Measurements from ENCODE around the gene OR5K1. TPM values are rescaled to one million over a fixed set of nuclear protein-coding genes. Genes with fewer than 3 reads are reported as not detected.

OR5K1 gene
- total and polyA plus RNA-seq, 7 experiments from 2014 or later, result not detected

- CTCF ChIA-PET, result interaction anchor here (0.6 kb wide), 1 partner anchor 1729 kb away, joined by 5 read pairs; no protein-coding TSS in a partner anchor
- no peaks in the 10 kb centered on the region for H3K27me3 ChIP-seq (ENCODE audit: control insufficient read depth in 2 of 2, insufficient read depth in 2 of 2, low read length in 2 of 2)
- H3K27ac Mint-ChIP-seq, result no peak within 1 kb of the TSS
Observed at GRCh38 chr3:98497381-98497780, 34.4 kb downstream of the OR5K1 start, which contains the start of gene OR5K2. OR5K2 (plus strand) TSS chr3:98497681; CDS start chr3:98497681, 0 bp downstream.

GRCh38 chr3:98500019-98500418, 37.0 kb downstream of the OR5K1 start:
- no peak for DNase-seq
- no peaks in the 10 kb centered on the region for H3K36me3 ChIP-seq (ENCODE audit: control insufficient read depth in 2 of 3, insufficient read depth in 3 of 3, low read length in 3 of 3)

More at GRCh38 chr3:98497381-98497780, 34.4 kb downstream of the OR5K1 start, which contains the start of gene OR5K2:
- Histone ChIP-seq H3K9me3 (ENCODE audit: control insufficient read depth in 2 of 3, low read length in 3 of 3) (no peaks in the 10 kb centered on the region), H3K4me1 (ENCODE audit: control insufficient read depth in 2 of 2, insufficient read depth in 2 of 2, low read length in 2 of 2) (no peaks in the 10 kb centered on the region), H3K36me3 (ENCODE audit: control insufficient read depth in 2 of 3, insufficient read depth in 3 of 3, low read length in 3 of 3) (no peaks in the 10 kb centered on the region), H3K27ac (ENCODE audit: low read depth, low read length) (no peak within 1 kb of the TSS), H3K4me3 (ENCODE audit: low read length) (no peak within 1 kb of the TSS)
- Mint-ChIP-seq H3K9me3 (peaks cover 0 to 2% (median 0%) of the 10 kb centered on the region in 11 donors), H3K4me1 (no peaks in the 10 kb centered on the region), H3K36me3 (peaks cover 0 to 11% (median 0%) of the 10 kb centered on the region in 5 donors), H3K4me3 (no peak within 1 kb of the TSS), H3K27me3 (peaks cover 0 to 24% (median 6%) of the 10 kb centered on the region in 5 donors)
- intact Hi-C loops (cut with micrococcal nuclease), result no loop called here
- POLR2A ChIA-PET, result no interaction called here
- no peak for DNase-seq
- ATAC-seq, result no peak

GRCh38 chr3:98501270-98501669, 38.3 kb downstream of the OR5K1 start:
- Histone ChIP-seq H3K27me3 (ENCODE audit: control insufficient read depth in 2 of 2, insufficient read depth in 2 of 2, low read length in 2 of 2) (no peaks in the 10 kb centered on the region), H3K4me3 (ENCODE audit: low read length) (no peak overlapping the region), H3K36me3 (ENCODE audit: control insufficient read depth in 2 of 3, insufficient read depth in 3 of 3, low read length in 3 of 3) (no peaks in the 10 kb centered on the region), H3K27ac (ENCODE audit: low read depth, low read length) (no peak overlapping the region), H3K9me3 (ENCODE audit: control insufficient read depth in 2 of 3, low read length in 3 of 3) (no peaks in the 10 kb centered on the region), H3K4me1 (ENCODE audit: control insufficient read depth in 2 of 2, insufficient read depth in 2 of 2, low read length in 2 of 2) (no peaks in the 10 kb centered on the region)
- CTCF ChIA-PET, result no interaction called here
- peaks cover 0 to 2% (median 0%) of the 10 kb centered on the region in 11 donors for H3K9me3 Mint-ChIP-seq
- H3K27ac Mint-ChIP-seq, result peak overlapping the region in 1 of 9 donors; percentile 74
- H3K4me3 Mint-ChIP-seq, result no peak overlapping the region
- H3K27me3 Mint-ChIP-seq, result peaks cover 0 to 3% (median 0%) of the 10 kb centered on the region in 5 donors
- no peak for DNase-seq
- intact Hi-C loops (cut with micrococcal nuclease), result no loop called here
- ATAC-seq, result no peak
- peaks cover 0 to 27% (median 4%) of the 10 kb centered on the region in 5 donors for H3K36me3 Mint-ChIP-seq
- H3K4me1 Mint-ChIP-seq, result peaks cover 0 to 6% (median 0%) of the 10 kb centered on the region in 7 donors
- POLR2A ChIA-PET, result no interaction called here

More at GRCh38 chr3:98500019-98500418, 37.0 kb downstream of the OR5K1 start:
- peaks cover 0 to 3% (median 0%) of the 10 kb centered on the region in 5 donors for H3K27me3 Mint-ChIP-seq
- Histone ChIP-seq H3K9me3 (ENCODE audit: control insufficient read depth in 2 of 3, low read length in 3 of 3) (no peaks in the 10 kb centered on the region), H3K4me3 (ENCODE audit: low read length) (no peak overlapping the region), H3K27ac (ENCODE audit: low read depth, low read length) (no peak overlapping the region), H3K27me3 (ENCODE audit: control insufficient read depth in 2 of 2, insufficient read depth in 2 of 2, low read length in 2 of 2) (no peaks in the 10 kb centered on the region), H3K4me1 (ENCODE audit: control insufficient read depth in 2 of 2, insufficient read depth in 2 of 2, low read length in 2 of 2) (no peaks in the 10 kb centered on the region)
- peaks cover 0 to 6% (median 0%) of the 10 kb centered on the region in 7 donors for H3K4me1 Mint-ChIP-seq
- peaks cover 0 to 23% (median 4%) of the 10 kb centered on the region in 5 donors for H3K36me3 Mint-ChIP-seq
- H3K4me3 Mint-ChIP-seq, result no peak overlapping the region
- peaks cover 0 to 2% (median 0%) of the 10 kb centered on the region in 11 donors for H3K9me3 Mint-ChIP-seq
- H3K27ac Mint-ChIP-seq, result no peak overlapping the region
- POLR2A ChIA-PET, result no interaction called here
- CTCF ChIA-PET, result no interaction called here
- ATAC-seq, result no peak
- intact Hi-C loops (cut with micrococcal nuclease), result no loop called here

- POLR2A ChIA-PET, result no interaction called here
- Mint-ChIP-seq H3K36me3 (peaks cover 0 to 34% (median 10%) of the 10 kb centered on the region in 5 donors), H3K27ac (no peak overlapping the region), H3K9me3 (peaks cover 0 to 2% (median 0%) of the 10 kb centered on the region in 11 donors), H3K4me1 (peaks cover 0 to 6% (median 0%) of the 10 kb centered on the region in 7 donors), H3K4me3 (no peak overlapping the region), H3K27me3 (peaks cover 0 to 2% (median 0%) of the 10 kb centered on the region in 5 donors)
- intact Hi-C loops (cut with micrococcal nuclease), result no loop called here
- ATAC-seq (no peak), DNase-seq (no peak)
- Histone ChIP-seq H3K4me3 (ENCODE audit: low read length) (no peak overlapping the region), H3K4me1 (ENCODE audit: control insufficient read depth in 2 of 2, insufficient read depth in 2 of 2, low read length in 2 of 2) (no peaks in the 10 kb centered on the region), H3K27ac (ENCODE audit: low read depth, low read length) (no peak overlapping the region), H3K9me3 (ENCODE audit: control insufficient read depth in 2 of 3, low read length in 3 of 3) (no peaks in the 10 kb centered on the region), H3K27me3 (ENCODE audit: control insufficient read depth in 2 of 2, insufficient read depth in 2 of 2, low read length in 2 of 2) (no peaks in the 10 kb centered on the region), H3K36me3 (ENCODE audit: control insufficient read depth in 2 of 3, insufficient read depth in 3 of 3, low read length in 3 of 3) (peaks cover 0 to 5% (median 0%) of the 10 kb centered on the region in 3 experiments)
- CTCF ChIA-PET, result interaction anchor here (0.7 kb wide), 1 partner anchor 126 kb away, joined by 3 read pairs; no protein-coding TSS in a partner anchor
Observed at GRCh38 chr3:98501863-98502576, 39.0 kb downstream of the OR5K1 start.

GRCh38 chr3:98504539-98504938, 41.5 kb downstream of the OR5K1 start:
- POLR2A ChIA-PET, result no interaction called here
- Mint-ChIP-seq H3K36me3 (peaks cover 14 to 50% (median 28%) of the 10 kb centered on the region in 5 donors), H3K9me3 (peaks cover 0 to 3% (median 0%) of the 10 kb centered on the region in 11 donors), H3K4me3 (no peak overlapping the region), H3K4me1 (peaks cover 0 to 17% (median 0%) of the 10 kb centered on the region in 7 donors), H3K27me3 (no peaks in the 10 kb centered on the region), H3K27ac (no peak overlapping the region)
- Histone ChIP-seq H3K27ac (ENCODE audit: low read depth, low read length) (no peak overlapping the region), H3K4me3 (ENCODE audit: low read length) (no peak overlapping the region), H3K27me3 (ENCODE audit: control insufficient read depth in 2 of 2, insufficient read depth in 2 of 2, low read length in 2 of 2) (no peaks in the 10 kb centered on the region), H3K4me1 (ENCODE audit: control insufficient read depth in 2 of 2, insufficient read depth in 2 of 2, low read length in 2 of 2) (no peaks in the 10 kb centered on the region), H3K9me3 (ENCODE audit: control insufficient read depth in 2 of 3, low read length in 3 of 3) (no peaks in the 10 kb centered on the region), H3K36me3 (ENCODE audit: control insufficient read depth in 2 of 3, insufficient read depth in 3 of 3, low read length in 3 of 3) (peaks cover 0 to 5% (median 0%) of the 10 kb centered on the region in 3 experiments)
- CTCF ChIA-PET, result no interaction called here
- intact Hi-C loops (cut with micrococcal nuclease), result loop anchor here in 1 of 2 donors (2.0 kb wide), 1 partner anchor 14 kb away; no protein-coding TSS in a partner anchor
- ATAC-seq (no peak), DNase-seq (no peak)

- peaks cover 0 to 5% (median 0%) of the 10 kb centered on the region in 3 experiments for H3K36me3 ChIP-seq (ENCODE audit: control insufficient read depth in 2 of 3, insufficient read depth in 3 of 3, low read length in 3 of 3)
- H3K27me3 Mint-ChIP-seq, result no peaks in the 10 kb centered on the region
- H3K4me3 ChIP-seq (ENCODE audit: low read length), result no peak overlapping the region
- H3K9me3 ChIP-seq (ENCODE audit: control insufficient read depth in 2 of 3, low read length in 3 of 3), result no peaks in the 10 kb centered on the region
- DNase-seq (no peak), ATAC-seq (no peak)
- no peaks in the 10 kb centered on the region for H3K4me1 ChIP-seq (ENCODE audit: control insufficient read depth in 2 of 2, insufficient read depth in 2 of 2, low read length in 2 of 2)
- H3K9me3 Mint-ChIP-seq, result peaks cover 0 to 4% (median 0%) of the 10 kb centered on the region in 11 donors
- ChIA-PET CTCF (no interaction called here), POLR2A (no interaction called here)
- intact Hi-C loops (cut with micrococcal nuclease), result no loop called here
- no peaks in the 10 kb centered on the region for H3K27me3 ChIP-seq (ENCODE audit: control insufficient read depth in 2 of 2, insufficient read depth in 2 of 2, low read length in 2 of 2)
- H3K27ac ChIP-seq (ENCODE audit: low read depth, low read length), result no peak overlapping the region
- no peak overlapping the region for H3K27ac Mint-ChIP-seq
- H3K4me3 Mint-ChIP-seq, result no peak overlapping the region
- H3K36me3 Mint-ChIP-seq, result peaks cover 24 to 61% (median 52%) of the 10 kb centered on the region in 5 donors
- peaks cover 0 to 29% (median 0%) of the 10 kb centered on the region in 7 donors for H3K4me1 Mint-ChIP-seq
Observed at GRCh38 chr3:98508582-98508981, 45.6 kb downstream of the OR5K1 start.

All from naive thymus-derived CD4-positive, alpha-beta T cell (primary cell).